NCI-H2227 treated with DMSO at 0.1 percent for 48 hours (cell line): ENCODE measurements around the gene SS18L1.

Source experiments
- DNase-seq: peaks from one replicate; lab custom pipeline; 2025; lab: John Stamatoyannopoulos, UW

SS18L1 gene

GRCh38 chr20:62195736-62196135 lies 52.2 kb downstream of the SS18L1 start:
- no peak for DNase-seq

GRCh38 chr20:62196286-62196685 lies 52.7 kb downstream of the SS18L1 start:
- DNase-seq = no peak

GRCh38 chr20:62197311-62197710 lies 53.7 kb downstream of the SS18L1 start:
- no peak for DNase-seq

- no peak for DNase-seq
Measured at GRCh38 chr20:62197801-62198200, 54.2 kb downstream of the SS18L1 start.

GRCh38 chr20:62198496-62198895 lies 54.9 kb downstream of the SS18L1 start:
- DNase-seq = no peak

GRCh38 chr20:62198931-62199330 lies 55.4 kb downstream of the SS18L1 start:
- DNase-seq = no peak

GRCh38 chr20:62200491-62201172 lies 57.1 kb downstream of the SS18L1 start:
- no peak for DNase-seq

- DNase-seq = no peak
Measured at GRCh38 chr20:62201173-62202082, 57.9 kb downstream of the SS18L1 start.

- no peak for DNase-seq
Measured at GRCh38 chr20:62202083-62202395, 58.5 kb downstream of the SS18L1 start.

GRCh38 chr20:62202676-62203377 lies 59.3 kb downstream of the SS18L1 start:
- no peak for DNase-seq

- DNase-seq = no peak
Measured at GRCh38 chr20:62203378-62204030, 59.9 kb downstream of the SS18L1 start.

GRCh38 chr20:62205618-62206387 lies 62.2 kb downstream of the SS18L1 start:
- DNase-seq = no peak

- no peak for DNase-seq
Measured at GRCh38 chr20:62206388-62206775, 62.8 kb downstream of the SS18L1 start.

- no peak for DNase-seq
Measured at GRCh38 chr20:62208061-62208794, 64.7 kb downstream of the SS18L1 start.

- no peak for DNase-seq
Measured at GRCh38 chr20:62208795-62209755, 65.5 kb downstream of the SS18L1 start.

GRCh38 chr20:62209850-62210495 lies 66.4 kb downstream of the SS18L1 start:
- no peak for DNase-seq

GRCh38 chr20:62210496-62210855 lies 66.9 kb downstream of the SS18L1 start:
- DNase-seq = peak; percentile 89

GRCh38 chr20:62211216-62211615 lies 67.6 kb downstream of the SS18L1 start:
- DNase-seq = no peak

GRCh38 chr20:62211769-62212288 lies 68.3 kb downstream of the SS18L1 start:
- DNase-seq = no peak
